Renal cortex interstitium (tissue), 15 donors: ENCODE results near the gene PP2D1. TPM values are rescaled to one million over a fixed set of nuclear protein-coding genes. Genes with fewer than 3 reads are reported as not detected.
"Not testable (repeated sequence)": the region's sequence is repeated elsewhere in the genome, so short reads cannot be mapped to it uniquely, and the experiment has no call there.

Experiments used
- DNase-seq, 11 donors: peaks; one replicate each; pipeline ENCODE4 v3.0.0-alpha.2; 2013; ENCODE audit warnings: low read depth in 9 of 11, low spot score in 4 of 11; ENCODE audit errors: extremely low read depth in 1 of 11
- long read RNA-seq, 16 experiments: transcript quantifications; one replicate each; lab custom pipeline, GENCODE V29; 2026
- polyA plus RNA-seq, 3 donors: library from polyadenylated mRNA; unstranded; fragments of 120-200 nt; gene quantifications; one replicate each; pipeline ENCODE4 v1.2.1, GENCODE V29; 2013; ENCODE audit not compliant: insufficient read length in 3 of 3

Gene PP2D1
- 1 to 10 TPM in 1 of 3 donors, under 1 TPM in 2; 0.59 to 1.0 (median 0.59) TPM for polyA plus RNA-seq
- long read RNA-seq, donor 1, partial matches to known transcripts, result 10 of 25 reads
- long read RNA-seq, donor 1, other reads (novel, unspliced or antisense), result 15 of 25 reads
- long read RNA-seq, donor 2, result 0 reads
- long read RNA-seq, donor 3, result 0 reads
- long read RNA-seq, donor 4, partial matches to known transcripts, result 0 of 17 reads
- long read RNA-seq, donor 4, other reads (novel, unspliced or antisense), result 17 of 17 reads
- long read RNA-seq, donor 5, result 0 reads
- long read RNA-seq, donor 6, result 0 reads
- long read RNA-seq, donor 7, result 0 reads
- long read RNA-seq, donor 8, partial matches to known transcripts, result 194 of 228 reads
- long read RNA-seq, donor 8, other reads (novel, unspliced or antisense), result 34 of 228 reads
- long read RNA-seq, donor 9, result 0 reads
- long read RNA-seq, donor 10, partial matches to known transcripts, result 87 of 87 reads
- long read RNA-seq, donor 10, other reads (novel, unspliced or antisense), result 0 of 87 reads
- long read RNA-seq, donor 11, result 0 reads
- long read RNA-seq, donor 12, partial matches to known transcripts, result 0 of 20 reads
- long read RNA-seq, donor 12, other reads (novel, unspliced or antisense), result 20 of 20 reads
- long read RNA-seq, donor 13, result 0 reads
- long read RNA-seq, donor 14, result 0 reads
- long read RNA-seq, donor 15, result 0 reads
- long read RNA-seq, donor 16, result 0 reads

DNA sequence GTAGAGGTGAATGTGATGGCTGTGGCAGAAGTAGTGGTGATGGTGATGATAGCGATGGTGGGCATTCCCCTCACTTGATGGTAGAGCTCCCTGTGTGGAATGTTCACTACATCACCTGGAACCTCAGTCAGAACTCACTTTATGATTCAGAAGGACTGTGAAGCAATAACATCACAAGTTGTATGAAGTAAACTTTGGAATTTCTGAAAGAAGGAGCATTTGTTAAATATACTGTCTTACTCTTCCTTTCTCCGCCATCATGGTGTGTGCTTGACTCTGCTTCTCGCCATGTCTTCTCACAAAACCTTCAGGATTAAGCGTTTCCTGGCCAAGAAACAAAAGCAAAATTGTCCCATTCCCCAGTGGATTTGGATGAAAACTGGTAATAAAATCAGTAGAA lies at the start of gene PP2D1:
Gene PP2D1, minus strand, starts transcription at position 101 of the 400 bp plus-strand sequence. CDS start 192 bp downstream, outside the sequence.
- no peak for DNase-seq

GRCh38 chr3:20060974-20061685 lies 49.1 kb upstream of the PP2D1 start:
- no peak for DNase-seq

- DNase-seq, result no peak
Measured at GRCh38 chr3:20059929-20060328, 47.9 kb upstream of the PP2D1 start.

DNA sequence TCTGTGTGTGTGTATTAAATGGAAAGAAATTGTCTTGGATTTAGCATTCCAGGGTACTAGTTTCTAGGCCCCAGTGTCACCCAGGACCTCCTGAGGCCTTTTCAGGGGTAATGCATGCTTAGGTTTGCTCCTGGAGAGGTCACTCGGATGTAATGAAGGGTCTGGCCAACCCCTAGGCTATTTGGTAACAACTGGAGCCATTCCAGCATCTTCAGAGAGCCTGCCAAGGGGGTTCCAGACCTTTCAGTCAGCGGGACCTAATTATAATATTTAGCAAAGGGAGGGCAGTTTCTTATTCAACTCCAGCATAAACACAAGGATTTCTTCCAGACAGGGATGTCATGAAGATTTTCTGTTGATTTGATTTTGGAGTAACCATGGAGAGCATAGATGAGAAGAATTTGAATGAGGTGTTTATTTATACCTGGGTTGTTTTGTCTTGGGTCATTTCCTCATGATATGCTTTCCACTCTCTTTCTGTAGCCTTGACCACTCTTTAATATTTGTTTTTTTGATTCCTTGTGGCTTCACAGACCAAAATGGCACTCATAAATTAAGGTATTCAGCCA lies 45.6 kb upstream of the PP2D1 start:
- DNase-seq, result no peak

- no peak for DNase-seq
Measured at GRCh38 chr3:20056725-20057611, 44.9 kb upstream of the PP2D1 start.

DNA sequence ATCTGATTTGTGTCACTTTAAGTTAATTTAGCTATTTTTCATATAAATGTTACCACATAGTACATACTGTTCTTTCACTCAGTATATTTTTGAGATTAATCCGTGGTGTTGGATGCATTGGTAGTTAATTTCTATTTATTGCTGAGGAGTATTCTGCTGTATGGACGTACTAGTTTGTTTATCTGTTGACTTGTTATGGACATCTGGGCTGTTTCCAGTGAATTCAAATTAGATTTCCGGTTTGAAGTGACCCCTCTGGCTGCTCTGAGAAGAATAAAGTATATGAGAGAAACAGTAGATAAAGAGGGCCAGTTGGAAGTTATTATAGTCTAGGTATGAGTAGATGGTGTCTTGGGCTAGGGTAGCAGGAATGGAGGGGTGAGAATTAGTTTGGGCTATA lies 43.8 kb upstream of the PP2D1 start:
- DNase-seq, result no peak

DNA sequence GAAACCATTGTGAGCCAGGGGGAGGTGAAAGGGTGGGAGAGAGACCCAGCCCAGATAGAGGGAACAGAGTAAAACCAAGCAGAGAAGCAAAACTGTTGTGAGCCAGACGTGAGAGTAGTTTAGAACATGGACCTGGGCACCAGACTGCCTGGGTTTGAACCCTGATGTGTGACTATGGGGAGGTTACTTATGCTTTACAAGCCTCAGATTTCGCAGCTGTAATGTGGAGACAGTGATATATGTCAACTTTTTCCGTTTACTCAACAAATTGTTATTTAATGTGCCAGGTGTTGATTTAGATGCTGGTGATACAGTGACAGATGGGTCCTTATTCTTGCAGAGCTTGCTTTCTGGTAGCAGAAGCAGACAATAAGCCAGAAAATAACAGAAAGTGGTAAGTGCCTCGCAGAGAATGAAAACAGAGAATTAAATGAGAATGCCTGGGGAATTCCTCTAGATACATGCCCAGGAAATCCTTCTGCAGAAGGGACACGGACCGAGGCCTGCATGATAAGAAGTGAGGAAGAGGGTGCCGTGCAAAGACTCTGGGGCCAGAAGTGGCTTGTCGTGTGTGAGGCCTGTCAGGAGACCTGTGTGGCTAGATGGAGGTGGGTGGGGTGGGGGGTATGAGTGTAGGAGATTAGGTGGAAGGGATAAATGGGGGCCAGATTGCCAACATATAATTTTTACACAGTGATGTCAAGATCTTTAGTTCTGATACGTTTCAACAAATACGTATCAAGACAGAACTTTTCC lies 43.1 kb upstream of the PP2D1 start:
- no peak for DNase-seq

- peak in 1 of 11 donors; percentile 46 for DNase-seq
Measured at GRCh38 chr3:20054549-20054987, 42.5 kb upstream of the PP2D1 start.

- DNase-seq, result no peak
Measured at GRCh38 chr3:20052851-20053250, 40.8 kb upstream of the PP2D1 start.

- no peak for DNase-seq
Measured at GRCh38 chr3:20051123-20051806, 39.2 kb upstream of the PP2D1 start.

DNA sequence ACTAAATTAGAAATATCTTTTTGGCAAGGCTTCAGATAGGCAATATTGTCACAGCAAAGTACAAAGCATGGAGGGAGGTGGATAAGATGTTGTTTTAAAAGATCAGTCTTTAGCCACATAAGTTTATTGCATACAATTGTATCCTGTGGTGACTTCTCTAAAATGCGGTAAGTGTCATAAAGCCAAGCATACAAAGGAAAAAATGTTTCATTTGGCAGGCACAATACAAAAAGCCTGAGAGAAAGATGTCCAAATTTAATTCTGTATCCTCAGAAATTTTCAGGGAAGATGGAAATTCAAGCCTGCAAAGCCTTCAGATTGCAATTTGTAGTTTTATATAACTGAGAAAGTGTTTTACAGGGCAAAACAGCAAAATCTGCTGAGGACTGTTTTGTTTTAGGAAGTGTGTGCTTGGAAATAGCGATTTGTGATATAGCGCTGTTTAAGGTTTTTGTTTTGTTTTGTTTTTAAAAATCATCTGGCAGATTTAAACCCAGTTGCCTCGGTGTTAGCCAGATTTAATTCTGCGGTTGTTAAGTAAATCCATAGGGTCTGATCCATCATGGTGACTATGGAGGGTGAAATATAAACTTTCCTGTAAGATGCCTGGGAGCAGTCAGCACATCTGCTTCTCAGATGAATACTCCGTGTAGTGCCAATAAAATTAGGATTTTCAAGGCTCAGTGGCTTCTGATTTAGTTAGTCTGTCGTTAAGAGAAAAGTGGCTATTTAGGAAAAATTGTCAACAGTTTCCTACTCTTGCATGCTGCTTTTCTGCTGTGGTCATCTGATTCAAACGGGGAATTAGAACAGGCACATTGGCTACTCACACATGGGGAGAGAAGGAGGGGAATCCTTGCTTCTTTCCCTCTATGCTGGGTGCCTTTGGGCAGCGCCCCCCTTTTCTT lies 36.2 kb upstream of the PP2D1 start:
- DNase-seq, result no peak

DNA sequence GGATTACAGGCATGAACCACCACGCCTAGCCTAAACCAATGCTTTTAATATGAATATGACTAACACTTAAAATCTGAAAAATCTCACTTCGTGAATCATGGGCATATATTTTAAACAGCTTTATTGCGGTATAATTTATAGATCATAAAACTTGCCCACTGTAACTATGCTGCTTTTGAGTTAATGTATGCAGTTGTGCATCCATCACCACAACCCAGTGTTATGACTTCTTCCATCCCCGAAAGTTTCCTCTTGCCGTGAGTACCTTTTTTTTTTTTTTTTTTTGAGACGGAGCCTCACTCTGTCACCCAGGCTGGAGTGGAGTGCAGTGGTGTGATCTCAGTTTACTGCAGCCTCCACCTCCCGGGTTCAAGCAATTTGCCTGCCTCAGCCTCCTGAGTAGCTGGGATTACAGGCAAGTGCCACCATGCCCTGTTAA lies 35.3 kb upstream of the PP2D1 start:
- DNase-seq, result no peak

DNA sequence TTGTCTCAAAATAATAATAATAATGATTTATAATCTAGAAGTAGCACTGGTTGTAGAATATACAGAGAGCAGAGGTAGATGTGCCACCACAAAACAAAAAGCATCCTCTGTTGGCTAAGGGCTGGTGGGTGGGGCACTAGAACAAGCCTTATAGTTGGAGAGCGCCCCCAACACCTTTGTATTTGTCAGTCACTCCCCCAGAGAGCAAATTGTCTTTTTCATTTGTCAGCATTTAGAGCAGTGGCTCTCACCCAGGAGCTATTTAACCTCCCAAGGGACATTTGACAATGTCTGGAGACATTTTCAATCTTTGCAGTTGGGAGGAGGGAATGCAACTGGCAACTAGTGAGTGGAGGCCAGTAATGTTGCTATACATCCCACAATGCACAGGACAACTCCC lies 34.5 kb upstream of the PP2D1 start:
- no peak for DNase-seq

GRCh38 chr3:20045141-20045540 lies 33.1 kb upstream of the PP2D1 start:
- not testable (repeated sequence) for DNase-seq

- no peak for DNase-seq
Measured at GRCh38 chr3:20043825-20044224, 31.8 kb upstream of the PP2D1 start.

DNA sequence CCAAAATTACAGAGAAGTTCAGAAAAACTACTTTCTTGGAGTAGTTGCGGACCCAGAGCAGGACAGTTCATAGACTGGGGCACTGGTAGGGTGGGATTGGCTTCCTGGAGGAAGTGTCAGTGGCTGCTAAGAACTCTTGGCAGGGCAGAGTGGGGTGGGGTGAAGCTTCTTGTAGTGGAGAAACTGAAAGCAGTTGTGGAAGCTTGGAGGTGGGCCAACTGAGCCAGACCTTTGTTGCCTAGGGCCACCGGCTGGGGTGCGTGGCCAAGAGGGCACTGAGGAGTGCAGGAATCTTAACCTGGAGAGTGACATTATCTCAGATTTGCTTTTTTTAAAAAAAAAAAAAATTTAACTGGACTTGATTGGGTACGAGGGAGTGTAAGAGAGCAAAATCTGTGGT lies 31.3 kb upstream of the PP2D1 start:
- DNase-seq, result no peak
